ENCODE data around the gene SLC15A3.

GRCh38 chr11:60934790-60935605 lies 17.0 kb downstream of the SLC15A3 start:
- TF ChIP-seq CTCF (IDR thresholded peaks at IDR 0.05) (no peak), POLR2AphosphoS5 (IDR thresholded peaks at IDR 0.05) (no peak), POLR2A (IDR thresholded peaks at IDR 0.05) (no peak)

All from prostate gland (tissue), 2 donors.